Natural killer cell treated with Interleukin-12 subunit alpha and Interleukin-12 subunit beta and Interleukin-15 and Interleukin-18, amount 100 ng/mL, for 72 hours (primary cell): Measurements from ENCODE around the gene DUS3L. TPM values are rescaled to one million over a fixed set of nuclear protein-coding genes. Genes with fewer than 3 reads are reported as not detected.
A peak's percentile ranks its signal among the peaks of the same experiment; 100 is the strongest.

Source experiments
- ATAC-seq, 2 donors: fragments of 150-1000 bp; cut with Tn5 transposase in 1 of 2; sonication (Bioruptor Pico), chemical (Tn5 transposase) in 1 of 2; 2 replicates each; pipeline ENCODE4 v1.10.0; 2021
- DNase-seq: peaks from one replicate; pipeline ENCODE4 v3.0.0; 2022; ENCODE audit warnings: low spot score
- H3K27ac Mint-ChIP-seq, 2 donors: 1 replicate in 1 of 2; 2 replicates in 1 of 2; pipeline ENCODE4 v1.8.0; 2022; ENCODE audit warnings: mixed read lengths in 2 of 2, mild to moderate bottlenecking in 1 of 2, moderate library complexity in 1 of 2
- H3K27me3 Mint-ChIP-seq, 2 donors: 1 replicate in 1 of 2; 2 replicates in 1 of 2; pipeline ENCODE4 v1.8.0; 2022; ENCODE audit warnings: mixed read lengths in 2 of 2
- H3K36me3 Mint-ChIP-seq: one replicate; pipeline ENCODE4 v1.8.0; 2022; ENCODE audit warnings: mixed read lengths
- H3K4me1 Mint-ChIP-seq, 2 donors: 1 replicate in 1 of 2; 2 replicates in 1 of 2; pipeline ENCODE4 v1.8.0; 2022; ENCODE audit warnings: low read depth in 2 of 2, mixed read lengths in 2 of 2, mild to moderate bottlenecking in 1 of 2
- H3K4me3 Mint-ChIP-seq: one replicate; pipeline ENCODE4 v1.8.0; 2022; ENCODE audit warnings: mixed read lengths
- H3K9me3 Mint-ChIP-seq: 2 replicates; pipeline ENCODE4 v1.8.0; 2022; ENCODE audit warnings: mixed read lengths
- total RNA-seq, 2 donors: library from RNA; stranded (reverse); gene quantifications; one replicate each; pipeline ENCODE4 v1.2.3, GENCODE V29; 2022

Gene DUS3L
- total RNA-seq, 2 donors from 2014 or later = 90.1 to 155 TPM

DNA sequence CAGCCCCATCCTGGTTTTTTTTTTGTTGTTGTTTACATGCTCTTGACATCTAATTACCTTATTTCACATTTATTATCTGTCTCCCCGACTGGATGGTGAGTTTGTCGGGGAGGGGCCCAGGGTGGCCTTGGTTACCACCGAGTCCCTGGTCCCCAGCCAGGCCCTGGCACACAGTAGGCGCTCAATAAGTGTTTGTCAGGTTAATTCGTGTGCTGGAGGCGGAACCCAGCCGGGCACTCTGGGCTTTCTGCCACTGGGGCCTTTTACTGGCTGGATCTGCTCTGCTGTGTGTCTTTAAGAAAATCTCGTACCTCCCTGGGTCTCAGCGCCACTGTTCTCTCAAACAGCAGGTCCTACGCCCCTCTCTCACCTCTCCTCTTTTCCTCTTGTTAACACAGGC lies 18.5 kb upstream of the DUS3L start:
- no peak overlapping the region for H3K4me3 Mint-ChIP-seq
- ATAC-seq = no peak
- peaks cover 0 to 5% of the 10 kb centered on the region in 2 donors for H3K27me3 Mint-ChIP-seq
- H3K4me1 Mint-ChIP-seq = peaks cover 0 to under 1% of the 10 kb centered on the region in 2 donors
- no peaks in the 10 kb centered on the region for H3K36me3 Mint-ChIP-seq
- H3K9me3 Mint-ChIP-seq = no peaks in the 10 kb centered on the region
- H3K27ac Mint-ChIP-seq = no peak overlapping the region
- DNase-seq = no peak

DNA sequence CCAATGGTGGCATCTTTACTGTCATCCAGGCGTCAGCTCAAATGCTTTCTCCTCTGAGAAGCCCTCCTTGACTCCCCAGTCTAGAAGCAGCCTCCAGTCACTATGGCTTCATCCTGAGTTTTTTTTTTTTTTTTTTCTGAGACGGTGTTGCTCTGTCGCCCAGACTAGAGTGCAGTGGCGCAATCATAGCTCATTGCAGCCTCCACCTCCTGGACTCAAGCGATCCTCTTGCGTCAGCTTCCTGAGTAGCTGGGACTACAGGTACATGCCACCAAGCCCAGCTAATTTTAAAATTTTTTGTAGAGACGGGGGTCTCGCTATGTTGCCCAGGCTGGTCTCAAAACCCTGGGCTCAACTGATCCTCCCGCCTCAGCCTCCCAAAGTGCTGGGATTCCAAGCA lies 18.1 kb upstream of the DUS3L start:
- Mint-ChIP-seq H3K4me3 (no peak overlapping the region), H3K27ac (no peak overlapping the region), H3K9me3 (no peaks in the 10 kb centered on the region), H3K27me3 (peaks cover 0 to 5% of the 10 kb centered on the region in 2 donors), H3K36me3 (no peaks in the 10 kb centered on the region), H3K4me1 (peaks cover 4 to 5% of the 10 kb centered on the region in 2 donors)
- DNase-seq (no peak), ATAC-seq (no peak)

GRCh38 chr19:5808120-5808816 lies 17.3 kb upstream of the DUS3L start:
- DNase-seq (no peak), ATAC-seq (no peak)
- peaks cover 0 to 5% of the 10 kb centered on the region in 2 donors for H3K27me3 Mint-ChIP-seq
- no peak overlapping the region for H3K4me3 Mint-ChIP-seq
- no peaks in the 10 kb centered on the region for H3K9me3 Mint-ChIP-seq
- no peaks in the 10 kb centered on the region for H3K36me3 Mint-ChIP-seq
- peaks cover 10% of the 10 kb centered on the region in 2 donors for H3K4me1 Mint-ChIP-seq
- no peak overlapping the region for H3K27ac Mint-ChIP-seq

- Mint-ChIP-seq H3K27me3 (peaks cover 10 to 11% of the 10 kb centered on the region in 2 donors), H3K4me3 (no peak overlapping the region), H3K9me3 (no peaks in the 10 kb centered on the region), H3K27ac (no peak overlapping the region), H3K36me3 (no peaks in the 10 kb centered on the region), H3K4me1 (peaks cover 11 to 15% of the 10 kb centered on the region in 2 donors)
- ATAC-seq (no peak), DNase-seq (no peak)
Observed at GRCh38 chr19:5806905-5807304, 15.9 kb upstream of the DUS3L start.

DNA sequence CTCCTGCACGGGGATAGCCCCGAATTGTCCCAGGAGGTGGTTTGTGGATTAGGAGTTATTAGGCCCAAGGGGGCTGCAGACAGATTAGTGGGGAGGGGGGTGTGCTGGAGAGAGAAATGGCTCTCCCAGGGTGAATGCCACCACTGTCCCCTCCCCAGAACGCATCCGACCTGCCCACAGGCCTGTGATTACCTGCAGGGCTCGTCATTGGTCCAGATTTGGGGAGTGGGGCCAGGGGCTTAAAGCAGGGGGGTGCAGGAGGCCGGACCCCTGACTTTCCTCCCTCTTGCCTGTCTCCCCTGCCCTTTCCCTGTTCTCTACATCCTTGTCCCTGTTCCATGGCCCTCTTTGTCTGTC lies 15.1 kb upstream of the DUS3L start:
- H3K27me3 Mint-ChIP-seq = peaks cover 13 to 14% of the 10 kb centered on the region in 2 donors
- peaks cover 14 to 17% of the 10 kb centered on the region in 2 donors for H3K4me1 Mint-ChIP-seq
- no peak for DNase-seq
- no peak overlapping the region for H3K4me3 Mint-ChIP-seq
- ATAC-seq = no peak
- no peak overlapping the region for H3K27ac Mint-ChIP-seq
- no peaks in the 10 kb centered on the region for H3K36me3 Mint-ChIP-seq
- no peaks in the 10 kb centered on the region for H3K9me3 Mint-ChIP-seq

DNA sequence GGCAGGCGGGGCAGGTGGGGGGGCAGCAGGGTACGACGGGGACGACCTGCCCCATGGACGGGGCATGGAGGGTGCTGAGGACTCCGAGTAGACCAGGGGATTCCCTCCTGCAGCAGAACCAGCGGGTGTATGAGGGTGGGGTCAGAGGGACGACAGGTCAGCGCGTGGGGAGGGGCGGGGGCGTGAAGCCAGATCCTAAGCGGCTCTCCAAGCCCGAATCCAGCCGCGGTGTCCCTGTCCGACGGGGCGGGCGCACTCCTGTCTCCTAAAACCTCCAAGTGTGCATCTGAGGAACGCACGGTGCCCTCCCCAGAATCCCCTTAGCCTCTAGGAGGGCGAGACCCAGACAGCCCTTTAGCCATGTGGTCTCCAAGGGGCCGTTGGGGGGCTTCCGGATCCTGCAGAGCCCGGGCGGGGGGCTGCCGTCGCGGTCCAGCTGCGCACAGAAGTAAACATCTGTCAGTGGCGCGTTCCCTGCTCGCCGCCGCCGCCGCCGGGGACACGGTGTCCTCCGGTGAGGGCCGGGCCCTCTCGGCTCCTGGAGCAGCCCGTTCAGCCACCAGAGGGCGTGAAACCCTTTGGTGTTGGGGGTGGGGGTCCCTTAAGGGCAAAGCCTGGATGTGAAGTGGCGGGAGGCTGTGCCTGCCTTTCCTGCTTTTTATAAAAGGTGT lies 14.6 kb upstream of the DUS3L start:
- DNase-seq (no peak), ATAC-seq (no peak)
- H3K27me3 Mint-ChIP-seq = peaks cover 14% of the 10 kb centered on the region in 2 donors
- no peaks in the 10 kb centered on the region for H3K36me3 Mint-ChIP-seq
- H3K4me1 Mint-ChIP-seq = peaks cover 14 to 17% of the 10 kb centered on the region in 2 donors
- H3K27ac Mint-ChIP-seq = no peak overlapping the region
- H3K4me3 Mint-ChIP-seq = no peak overlapping the region
- no peaks in the 10 kb centered on the region for H3K9me3 Mint-ChIP-seq

GRCh38 chr19:5804516-5805461 lies 13.8 kb upstream of the DUS3L start, which contains the start of gene NRTN:
TSS of gene NRTN (plus strand) at chr19:5805067. CDS start at chr19:5824166, 19,099 bp downstream.
- no peak within 1 kb of the TSS for H3K27ac Mint-ChIP-seq
- H3K4me3 Mint-ChIP-seq = peak within 1 kb of the TSS; percentile 53
- H3K27me3 Mint-ChIP-seq = peaks cover 14 to 16% of the 10 kb centered on the region in 2 donors
- H3K4me1 Mint-ChIP-seq = peaks cover 14 to 17% of the 10 kb centered on the region in 2 donors
- ATAC-seq = peak; percentile 18 to 62
- no peak for DNase-seq
- no peaks in the 10 kb centered on the region for H3K9me3 Mint-ChIP-seq
- no peaks in the 10 kb centered on the region for H3K36me3 Mint-ChIP-seq

- Mint-ChIP-seq H3K4me3 (peak overlapping the region; percentile 53), H3K4me1 (peaks cover 14 to 17% of the 10 kb centered on the region in 2 donors), H3K9me3 (no peaks in the 10 kb centered on the region), H3K27ac (no peak overlapping the region), H3K36me3 (no peaks in the 10 kb centered on the region), H3K27me3 (peaks cover 22 to 23% of the 10 kb centered on the region in 2 donors)
- DNase-seq (peak; percentile 92), ATAC-seq (peak; percentile 95 to 96)
Observed at GRCh38 chr19:5803752-5804515, 13.0 kb upstream of the DUS3L start.

DNA sequence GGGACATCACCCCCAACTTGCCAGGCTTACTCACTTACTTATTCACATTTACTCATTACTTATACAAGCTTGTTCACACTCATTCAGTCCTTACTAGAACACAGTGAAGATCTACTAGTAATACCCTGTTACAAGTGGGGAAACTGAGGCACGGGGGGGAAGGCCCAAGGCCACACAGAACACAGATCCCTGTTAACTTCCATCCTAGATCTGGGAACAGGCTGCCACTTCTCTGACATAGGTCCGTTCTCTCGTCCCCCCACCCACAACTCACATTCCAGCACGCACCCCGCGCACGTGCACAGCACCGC lies 12.4 kb upstream of the DUS3L start:
- H3K27me3 Mint-ChIP-seq = peaks cover 24 to 26% of the 10 kb centered on the region in 2 donors

DNA sequence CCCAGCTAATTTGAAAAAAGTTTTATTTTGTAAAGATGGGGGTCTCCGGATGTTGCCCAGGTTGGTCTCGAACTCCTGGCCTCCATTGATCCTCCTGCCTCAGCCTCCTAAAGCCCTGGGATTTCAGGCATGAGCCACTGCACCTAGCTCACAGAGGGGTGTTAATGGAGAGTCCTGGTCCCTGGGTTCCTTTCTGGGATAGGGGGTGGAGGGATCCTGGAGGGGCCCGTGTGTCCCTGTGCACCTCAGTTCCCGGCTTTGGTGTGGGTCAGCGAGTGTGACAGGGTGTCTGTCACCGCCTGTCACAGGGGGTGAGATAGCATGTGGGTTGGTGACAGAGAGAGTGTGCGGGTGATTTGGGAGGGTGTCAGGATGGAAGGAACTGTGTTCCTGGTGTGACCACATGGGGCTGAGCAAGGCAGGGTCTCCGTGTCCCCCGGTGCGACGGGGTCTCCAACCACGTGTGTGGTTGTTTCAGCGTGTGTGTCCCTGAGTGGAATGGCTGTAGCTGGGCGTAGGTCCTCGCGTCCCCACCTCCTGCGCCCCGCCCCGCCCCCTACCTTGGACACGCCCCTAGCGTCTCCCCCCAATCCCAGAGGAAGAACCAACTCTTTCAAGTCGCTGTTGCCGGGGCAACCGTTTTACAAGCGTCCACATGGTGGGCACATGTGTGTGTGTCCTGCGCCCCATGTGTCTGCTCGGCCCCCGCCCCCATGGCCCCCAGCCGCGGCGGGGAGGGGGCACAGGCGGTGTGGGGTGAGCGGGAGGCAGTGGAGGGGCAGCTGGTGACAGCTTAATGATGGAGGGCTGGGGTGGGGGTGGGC lies 11.0 kb upstream of the DUS3L start:
- H3K27me3 Mint-ChIP-seq = peaks cover 22 to 26% of the 10 kb centered on the region in 2 donors
- ATAC-seq = no peak
- no peaks in the 10 kb centered on the region for H3K36me3 Mint-ChIP-seq
- H3K4me1 Mint-ChIP-seq = peaks cover 14 to 17% of the 10 kb centered on the region in 2 donors
- H3K4me3 Mint-ChIP-seq = no peak overlapping the region
- no peak overlapping the region for H3K27ac Mint-ChIP-seq
- no peaks in the 10 kb centered on the region for H3K9me3 Mint-ChIP-seq
- DNase-seq = no peak

More for the DNA sequence above, 12.4 kb upstream of the DUS3L start:
- Mint-ChIP-seq H3K36me3 (no peaks in the 10 kb centered on the region), H3K4me1 (peaks cover 14 to 17% of the 10 kb centered on the region in 2 donors), H3K27ac (no peak overlapping the region), H3K9me3 (no peaks in the 10 kb centered on the region), H3K4me3 (peak overlapping the region; percentile 53)
- DNase-seq (no peak), ATAC-seq (no peak)

DNA sequence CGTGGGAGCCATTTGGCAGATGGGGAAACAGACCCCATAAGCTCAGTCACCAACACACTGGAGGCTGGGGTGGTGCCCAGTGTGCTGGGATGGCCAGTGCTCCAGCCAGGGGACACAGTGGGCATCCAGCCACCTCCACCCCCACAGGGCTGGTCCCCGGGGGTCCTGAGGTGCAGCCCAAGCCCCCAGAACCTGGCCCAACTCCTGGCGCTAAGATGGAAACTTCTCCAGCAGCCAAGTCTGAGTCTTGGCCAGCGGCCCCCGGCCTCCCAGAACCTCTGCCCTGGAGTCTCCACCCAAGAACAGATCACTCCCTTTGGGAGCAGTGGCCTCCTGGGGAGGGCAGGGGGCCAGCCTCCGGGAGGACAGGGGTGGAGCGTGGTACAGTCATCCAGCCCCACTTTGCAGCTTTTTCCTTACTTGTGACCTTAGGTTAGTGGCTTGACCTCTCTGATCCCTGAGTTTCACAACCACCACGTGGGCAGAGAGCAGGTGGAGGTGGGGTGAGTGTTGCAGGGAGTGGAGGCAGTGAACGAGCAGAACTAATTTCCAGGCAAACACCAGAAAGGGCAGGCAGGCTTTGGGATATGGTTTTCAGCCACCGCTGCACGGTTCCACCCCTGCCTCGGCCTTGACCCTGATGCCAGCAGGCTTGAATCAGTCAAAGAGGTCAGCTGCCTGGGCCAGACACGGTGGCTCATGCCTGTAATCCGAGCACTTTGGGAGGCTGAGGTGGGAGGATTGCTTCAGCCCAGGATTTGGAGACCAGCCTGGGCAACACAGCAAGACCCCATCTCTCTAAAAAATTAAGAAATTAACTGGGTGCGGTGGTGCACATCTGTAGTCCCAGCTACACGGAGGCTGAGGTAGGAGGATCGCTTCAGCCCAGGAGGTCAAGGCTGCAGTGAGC lies 9.7 kb upstream of the DUS3L start:
- no peak overlapping the region for H3K4me3 Mint-ChIP-seq
- no peaks in the 10 kb centered on the region for H3K9me3 Mint-ChIP-seq
- H3K4me1 Mint-ChIP-seq = peaks cover 14 to 17% of the 10 kb centered on the region in 2 donors
- H3K36me3 Mint-ChIP-seq = no peaks in the 10 kb centered on the region
- DNase-seq = no peak
- H3K27me3 Mint-ChIP-seq = peaks cover 19 to 26% of the 10 kb centered on the region in 2 donors
- no peak overlapping the region for H3K27ac Mint-ChIP-seq
- ATAC-seq = no peak
